HCT116 (cell line): Measurements from ENCODE around the gene HOXD8. TPM values are rescaled to one million over a fixed set of nuclear protein-coding genes. Genes with fewer than 3 reads are reported as not detected.

Experiments
- ATAC-seq: fragments of 200-7000 bp; cut with Tn5 transposase; 2 replicates; pipeline ENCODE4 v1.9.1; 2020; ENCODE audit warnings: mild to moderate bottlenecking, moderate library complexity
- BruUV-seq: library from RNA; stranded (reverse); fragments of 400-500 nt; replicated peaks from 2 replicates; lab custom pipeline; 2021; lab: Mats Ljungman, UMichigan
- CTCF ChIA-PET: fragments of 300-600 bp; sonication (Branson Sonifier 250); formaldehyde crosslinking; loops from one replicate; lab custom pipeline; 2021; ENCODE audit warnings: antibody characterized with exemption; lab: Charles Lee
- POLR2A ChIA-PET: fragments of 300-600, 350-600 bp; sonication (Branson Sonifier 250); formaldehyde crosslinking; loops from one replicate; lab custom pipeline; 2021; ENCODE audit warnings: antibody characterized with exemption; lab: Charles Lee
- RAD21 ChIA-PET, 2 experiments: fragments of 300-600 bp; sonication (Branson Sonifier 250); formaldehyde crosslinking; loops; one replicate each; lab custom pipeline; 2023; ENCODE audit warnings: low total read pairs in 2 of 2; ENCODE audit not compliant: uncharacterized antibody in 2 of 2, unreplicated experiment in 2 of 2, low non-redundant PET in 1 of 2; lab: Charles Lee
- DNase-seq: peaks from one replicate; pipeline ENCODE4 v3.0.0-alpha.2; 2010; ENCODE audit warnings: low read depth, low spot score
- H2AFZ ChIP-seq: fragments of 200-600 bp; shearing (Covaris generic), sonication (generic); 2 replicates; pipeline ENCODE4 v1.6.1; 2017; ENCODE audit warnings: low read depth, mixed run types, mixed read lengths, antibody characterized with exemption, low read length; ENCODE audit not compliant: poor library complexity, severe bottlenecking
- H3K27ac ChIP-seq: 2 replicates; pipeline ENCODE4 v1.5.1; 2012; ENCODE audit warnings: low read depth, low read length
- H3K27me3 ChIP-seq: fragments of 200-600 bp; sonication (generic); 2 replicates; pipeline ENCODE4 v1.6.1; 2016; ENCODE audit warnings: mixed run types, low read length, mixed read lengths; ENCODE audit not compliant: insufficient read depth
- H3K36me3 ChIP-seq, 2 experiments: fragments of 200-500 bp in 1 of 2; fragments of 200-600 bp in 1 of 2; sonication (Bioruptor generic) in 1 of 2; sonication (generic) in 1 of 2; 2 replicates each; pipeline versions ENCODE4 v1.5.1 to v1.6.1; 2014 to 2016; ENCODE audit warnings: low read length in 2 of 2, inconsistent platforms in 1 of 2, mixed read lengths in 1 of 2, mixed run types in 1 of 2; ENCODE audit not compliant: insufficient read depth in 2 of 2, control insufficient read depth in 1 of 2
- H3K4me1 ChIP-seq, 2 experiments: fragments of 200-600 bp in 1 of 2; sonication (generic) in 1 of 2; 2 replicates each; pipeline versions ENCODE4 v1.5.1 to v1.6.1; 2012 to 2017; ENCODE audit warnings: low read length in 2 of 2, inconsistent platforms in 1 of 2, mild to moderate bottlenecking in 1 of 2, mixed read lengths in 1 of 2, mixed run types in 1 of 2, moderate library complexity in 1 of 2; ENCODE audit not compliant: insufficient read depth in 2 of 2, control insufficient read depth in 1 of 2
- H3K4me2 ChIP-seq: fragments of 200-600 bp; sonication (generic); 2 replicates; pipeline ENCODE4 v1.6.1; 2017; ENCODE audit warnings: mixed run types, low read length, mixed read lengths
- H3K4me3 ChIP-seq, 2 experiments: fragments of 200-600 bp in 1 of 2; sonication (generic) in 1 of 2; replicated peaks in 1 of 2; 2 replicates each; pipeline ENCODE4 v1.5.1; 2011 to 2016; ENCODE audit warnings: low read length in 2 of 2, control low read depth in 1 of 2, low read depth in 1 of 2, mild to moderate bottlenecking in 1 of 2, mixed read lengths in 1 of 2, mixed run types in 1 of 2
- H3K79me2 ChIP-seq: fragments of 200-600 bp; sonication (generic); 2 replicates; pipeline ENCODE4 v1.6.1; 2017; ENCODE audit warnings: mild to moderate bottlenecking, mixed run types, low read length, moderate library complexity, mixed read lengths; ENCODE audit not compliant: insufficient read depth
- H3K9ac ChIP-seq: fragments of 200-600 bp; sonication (generic); 2 replicates; pipeline ENCODE4 v1.6.1; 2016; ENCODE audit warnings: low read length, mixed read lengths
- H3K9me2 ChIP-seq: fragments of 200-600 bp; sonication (generic), shearing (Covaris generic); 2 replicates; pipeline ENCODE4 v1.6.1; 2017; ENCODE audit warnings: mixed run types, mild to moderate bottlenecking, moderate library complexity; ENCODE audit not compliant: insufficient read depth
- H3K9me3 ChIP-seq, 2 experiments: fragments of 200-500 bp in 1 of 2; fragments of 200-600 bp in 1 of 2; sonication (Bioruptor generic) in 1 of 2; sonication (generic) in 1 of 2; 2 replicates each; pipeline ENCODE4 v1.6.1; 2014 to 2017; ENCODE audit warnings: low read length in 2 of 2, mixed read lengths in 2 of 2, inconsistent platforms in 1 of 2, low read depth in 1 of 2, mild to moderate bottlenecking in 1 of 2, mixed run types in 1 of 2, moderate library complexity in 1 of 2; ENCODE audit not compliant: control insufficient read depth in 1 of 2, insufficient read depth in 1 of 2
- H4K20me1 ChIP-seq: fragments of 200-600 bp; sonication (generic), shearing (Covaris generic); 2 replicates; pipeline ENCODE4 v1.6.1; 2017; ENCODE audit warnings: mixed run types, mild to moderate bottlenecking, moderate library complexity; ENCODE audit not compliant: insufficient read depth
- FOSL1 ChIP-seq: IDR thresholded peaks from 2 replicates; pipeline ENCODE4 v1.6.1; 2012; ENCODE audit warnings: low read depth
- JUND ChIP-seq: IDR thresholded peaks from 2 replicates; pipeline ENCODE4 v1.6.1; 2012
- SIN3A ChIP-seq: IDR thresholded peaks from 2 replicates; pipeline ENCODE4 v1.6.1; 2012; ENCODE audit warnings: low read depth
- SRF ChIP-seq: IDR thresholded peaks from 2 replicates; pipeline ENCODE4 v1.6.1; 2012; ENCODE audit warnings: low read depth
- intact Hi-C: fragments of 100-400 bp; cut with micrococcal nuclease; formaldehyde crosslinking; loops from 2 replicates; pipeline ENCODE4 v1.10.0; 2022
- total RNA-seq: library from RNA; stranded (reverse); gene quantifications from one replicate; pipeline ENCODE4 v1.2.1, GENCODE V29; 2021; ENCODE audit not compliant: unreplicated experiment
- TF ChIP-seq, protein P1 (sequence below): IDR thresholded peaks from 2 replicates; pipeline ENCODE4 v1.6.1; 2012; ENCODE audit warnings: low read depth
- TF ChIP-seq, protein P2 (sequence below): IDR thresholded peaks from 2 replicates; pipeline ENCODE4 v1.6.1; 2012

The HOXD8 gene
- total RNA-seq, 1 experiment from 2014 or later = 6.0 TPM

DNA sequence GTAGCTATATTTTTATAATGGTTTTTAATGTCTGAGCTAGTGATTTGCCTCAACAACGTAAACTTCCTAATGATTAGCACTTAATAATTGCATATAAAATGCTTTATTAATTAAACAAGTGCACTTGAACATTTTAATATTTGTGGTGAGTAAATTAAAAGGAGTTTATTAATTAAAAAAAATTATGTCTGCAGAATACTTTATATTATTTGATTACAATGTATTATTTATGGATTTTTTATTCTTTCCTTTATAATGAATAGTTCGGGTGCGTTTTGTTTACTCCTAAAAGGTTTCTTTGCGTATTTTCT lies 2.3 kb downstream of the HOXD8 start:
- Histone ChIP-seq H3K79me2 (no peaks in the 10 kb centered on the region), H3K9me2 (no peaks in the 10 kb centered on the region), H3K36me3 (no peaks in the 10 kb centered on the region), H3K9me3 (no peaks in the 10 kb centered on the region), H3K27me3 (no peaks in the 10 kb centered on the region), H3K9ac (no peak overlapping the region), H3K4me1 (peaks cover 9 to 24% of the 10 kb centered on the region in 2 experiments; a peak in 3 of 4 replicates), H3K4me2 (no peak overlapping the region), H3K27ac (no peak overlapping the region), H3K4me3 (no peak overlapping the region), H4K20me1 (no peaks in the 10 kb centered on the region), H2AFZ (no peak overlapping the region)
- no peak for ATAC-seq
- ChIA-PET CTCF (interaction anchor here (0.9 to 3.7 kb wide), 6 partner anchors 9 to 522 kb away, joined by 3 to 19 read pairs (median 6); no protein-coding TSS in a partner anchor), POLR2A (no interaction called here), RAD21 (no interaction called here)
- TF ChIP-seq JUND (no peak), SIN3A (no peak), FOSL1 (no peak), SRF (no peak)
- TF ChIP-seq, protein P1, sequence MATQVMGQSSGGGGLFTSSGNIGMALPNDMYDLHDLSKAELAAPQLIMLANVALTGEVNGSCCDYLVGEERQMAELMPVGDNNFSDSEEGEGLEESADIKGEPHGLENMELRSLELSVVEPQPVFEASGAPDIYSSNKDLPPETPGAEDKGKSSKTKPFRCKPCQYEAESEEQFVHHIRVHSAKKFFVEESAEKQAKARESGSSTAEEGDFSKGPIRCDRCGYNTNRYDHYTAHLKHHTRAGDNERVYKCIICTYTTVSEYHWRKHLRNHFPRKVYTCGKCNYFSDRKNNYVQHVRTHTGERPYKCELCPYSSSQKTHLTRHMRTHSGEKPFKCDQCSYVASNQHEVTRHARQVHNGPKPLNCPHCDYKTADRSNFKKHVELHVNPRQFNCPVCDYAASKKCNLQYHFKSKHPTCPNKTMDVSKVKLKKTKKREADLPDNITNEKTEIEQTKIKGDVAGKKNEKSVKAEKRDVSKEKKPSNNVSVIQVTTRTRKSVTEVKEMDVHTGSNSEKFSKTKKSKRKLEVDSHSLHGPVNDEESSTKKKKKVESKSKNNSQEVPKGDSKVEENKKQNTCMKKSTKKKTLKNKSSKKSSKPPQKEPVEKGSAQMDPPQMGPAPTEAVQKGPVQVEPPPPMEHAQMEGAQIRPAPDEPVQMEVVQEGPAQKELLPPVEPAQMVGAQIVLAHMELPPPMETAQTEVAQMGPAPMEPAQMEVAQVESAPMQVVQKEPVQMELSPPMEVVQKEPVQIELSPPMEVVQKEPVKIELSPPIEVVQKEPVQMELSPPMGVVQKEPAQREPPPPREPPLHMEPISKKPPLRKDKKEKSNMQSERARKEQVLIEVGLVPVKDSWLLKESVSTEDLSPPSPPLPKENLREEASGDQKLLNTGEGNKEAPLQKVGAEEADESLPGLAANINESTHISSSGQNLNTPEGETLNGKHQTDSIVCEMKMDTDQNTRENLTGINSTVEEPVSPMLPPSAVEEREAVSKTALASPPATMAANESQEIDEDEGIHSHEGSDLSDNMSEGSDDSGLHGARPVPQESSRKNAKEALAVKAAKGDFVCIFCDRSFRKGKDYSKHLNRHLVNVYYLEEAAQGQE = no peak
- TF ChIP-seq, protein P2, sequence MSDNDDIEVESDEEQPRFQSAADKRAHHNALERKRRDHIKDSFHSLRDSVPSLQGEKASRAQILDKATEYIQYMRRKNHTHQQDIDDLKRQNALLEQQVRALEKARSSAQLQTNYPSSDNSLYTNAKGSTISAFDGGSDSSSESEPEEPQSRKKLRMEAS = no peak
- intact Hi-C loops = no loop called here
- no TSS peak for BruUV-seq
- no peak for DNase-seq
